Measurements from ENCODE around the gene CACNA1G. TPM values are rescaled to one million over a fixed set of nuclear protein-coding genes. Genes with fewer than 3 reads are reported as not detected.
A peak's percentile ranks its signal among the peaks of the same experiment; 100 is the strongest.

CACNA1G gene
- total RNA-seq, 1 donor from 2014 or later = 0.19 TPM

- DNase-seq (ENCODE audit: low spot score, unreplicated experiment) = no peak
- peaks cover 4% of the 10 kb centered on the region for H3K36me3 Mint-ChIP-seq (ENCODE audit: insufficient read depth)
- no peaks in the 10 kb centered on the region for H3K27me3 Mint-ChIP-seq
- H3K27ac Mint-ChIP-seq = no peak overlapping the region
- H3K9me3 Mint-ChIP-seq (ENCODE audit: low read depth) = no peaks in the 10 kb centered on the region
- peak overlapping the region; percentile 72 for H3K4me3 Mint-ChIP-seq (ENCODE audit: low read depth)
- H3K4me1 Mint-ChIP-seq (ENCODE audit: low read depth) = peaks cover 30% of the 10 kb centered on the region
- TF ChIP-seq CTCF (IDR thresholded peaks at IDR 0.05; ENCODE audit: unreplicated experiment) = no peak
Measured at GRCh38 chr17:50541402-50541715, 19.2 kb upstream of the CACNA1G start.

GRCh38 chr17:50541716-50542688 lies 18.5 kb upstream of the CACNA1G start:
- Mint-ChIP-seq H3K9me3 (ENCODE audit: low read depth) (no peaks in the 10 kb centered on the region), H3K27ac (peak overlapping the region; percentile 98), H3K27me3 (no peaks in the 10 kb centered on the region), H3K4me3 (ENCODE audit: low read depth) (peak overlapping the region; percentile 72), H3K4me1 (ENCODE audit: low read depth) (peaks cover 32% of the 10 kb centered on the region), H3K36me3 (ENCODE audit: insufficient read depth) (no peaks in the 10 kb centered on the region)
- peak; percentile 79 for DNase-seq (ENCODE audit: low spot score, unreplicated experiment)
- peak; percentile 31 for TF ChIP-seq CTCF (IDR thresholded peaks at IDR 0.05; ENCODE audit: unreplicated experiment)

- no peak for TF ChIP-seq CTCF (IDR thresholded peaks at IDR 0.05; ENCODE audit: unreplicated experiment)
- Mint-ChIP-seq H3K9me3 (ENCODE audit: low read depth) (no peaks in the 10 kb centered on the region), H3K27ac (peak overlapping the region; percentile 98), H3K4me1 (ENCODE audit: low read depth) (peaks cover 32% of the 10 kb centered on the region), H3K27me3 (no peaks in the 10 kb centered on the region), H3K36me3 (ENCODE audit: insufficient read depth) (no peaks in the 10 kb centered on the region), H3K4me3 (ENCODE audit: low read depth) (peak overlapping the region; percentile 72)
- no peak for DNase-seq (ENCODE audit: low spot score, unreplicated experiment)
Measured at GRCh38 chr17:50542795-50543774, 17.4 kb upstream of the CACNA1G start.

GRCh38 chr17:50544516-50544915 lies 16.0 kb upstream of the CACNA1G start:
- Mint-ChIP-seq H3K27ac (peak overlapping the region; percentile 98), H3K4me1 (ENCODE audit: low read depth) (peaks cover 30% of the 10 kb centered on the region), H3K36me3 (ENCODE audit: insufficient read depth) (no peaks in the 10 kb centered on the region), H3K9me3 (ENCODE audit: low read depth) (no peaks in the 10 kb centered on the region), H3K4me3 (ENCODE audit: low read depth) (no peak overlapping the region), H3K27me3 (no peaks in the 10 kb centered on the region)
- TF ChIP-seq CTCF (IDR thresholded peaks at IDR 0.05; ENCODE audit: unreplicated experiment) = no peak
- no peak for DNase-seq (ENCODE audit: low spot score, unreplicated experiment)

- no peaks in the 10 kb centered on the region for H3K36me3 Mint-ChIP-seq (ENCODE audit: insufficient read depth)
Measured at GRCh38 chr17:50545311-50545710, 15.2 kb upstream of the CACNA1G start.

More at GRCh38 chr17:50545311-50545710, 15.2 kb upstream of the CACNA1G start:
- no peak overlapping the region for H3K27ac Mint-ChIP-seq
- no peak for DNase-seq (ENCODE audit: low spot score, unreplicated experiment)
- H3K9me3 Mint-ChIP-seq (ENCODE audit: low read depth) = no peaks in the 10 kb centered on the region
- TF ChIP-seq CTCF (IDR thresholded peaks at IDR 0.05; ENCODE audit: unreplicated experiment) = no peak
- peaks cover 30% of the 10 kb centered on the region for H3K4me1 Mint-ChIP-seq (ENCODE audit: low read depth)
- H3K27me3 Mint-ChIP-seq = no peaks in the 10 kb centered on the region
- H3K4me3 Mint-ChIP-seq (ENCODE audit: low read depth) = no peak overlapping the region

Data from progenitor cell of endocrine pancreas (in vitro differentiated cells).